ENCODE data around the gene PFKFB4.

GRCh38 chr3:48493203-48493501, 63.5 kb downstream of the PFKFB4 start:
- no peak for TF ChIP-seq ZNF785 (CRISPR knock-in tag; IDR thresholded peaks at IDR 0.05)
- no peak for TF ChIP-seq CTCF (IDR thresholded peaks at IDR 0.05 in 2 of 3, conservative IDR thresholded peaks at IDR 0.05 in 1 of 3; ENCODE audit: insufficient read depth in 2 of 3, low read depth in 1 of 3, low read length in 3 of 3)
- no peak for TF ChIP-seq ZNF431 (CRISPR knock-in tag; IDR thresholded peaks at IDR 0.05)
- no peak for TF ChIP-seq CHD4 (IDR thresholded peaks at IDR 0.05; ENCODE audit: insufficient read depth, insufficient replicate concordance, low read depth, low read length, poor library complexity, severe bottlenecking)
- TF ChIP-seq SP1 (CRISPR knock-in tag; IDR thresholded peaks at IDR 0.05), result no peak
- no peak for TF ChIP-seq U2AF2 (optimal IDR thresholded peaks at IDR 0.05; ENCODE audit: low read depth, low read length)
- TF ChIP-seq E2F4 (CRISPR knock-in tag; IDR thresholded peaks at IDR 0.05; ENCODE audit: low read depth), result no peak
- no peak for TF ChIP-seq RFX5 (IDR thresholded peaks at IDR 0.05; ENCODE audit: low read depth, low read length)
- TF ChIP-seq NRF1 (conservative IDR thresholded peaks at IDR 0.05 in 1 of 2, IDR thresholded peaks at IDR 0.05 in 1 of 2), result no peak
- no peak for TF ChIP-seq MAZ (CRISPR knock-in tag; conservative IDR thresholded peaks at IDR 0.05 in 1 of 2, IDR thresholded peaks at IDR 0.05 in 1 of 2)

Data from K562 (cell line).